Measurements from ENCODE around the gene ANGEL1. TPM values are rescaled to one million over a fixed set of nuclear protein-coding genes. Genes with fewer than 3 reads are reported as not detected.

The ANGEL1 gene
- polyA plus RNA-seq, 3 donors, result 8.1 to 10.4 (median 8.5) TPM

GRCh38 chr14:76772300-76773187 lies 40.1 kb downstream of the ANGEL1 start:
- intact Hi-C loops (cut with micrococcal nuclease), result loop anchor here in 1 of 2 donors (5.0 kb wide), 1 partner anchor 50 kb away; no protein-coding TSS in a partner anchor
- no peak for TF ChIP-seq CTCF (IDR thresholded peaks at IDR 0.05)
- peak; percentile 37 to 68 (median 45) for DNase-seq
- Histone ChIP-seq H3K9me3 (replicated peaks in 1 of 2; ENCODE audit: control insufficient read depth in 1 of 2, insufficient read depth in 1 of 2, low read length in 2 of 2) (no peaks in the 10 kb centered on the region), H3K4me2 (replicated peaks; ENCODE audit: extremely low read depth, low read length, poor library complexity, severe bottlenecking) (peak overlapping the region; percentile 65), H3K79me2 (ENCODE audit: insufficient read depth, low read length) (no peaks in the 10 kb centered on the region), H3K36me3 (replicated peaks in 1 of 2; ENCODE audit: control insufficient read depth in 1 of 2, insufficient read depth in 2 of 2, low read length in 2 of 2) (no peaks in the 10 kb centered on the region), H3K9ac (ENCODE audit: insufficient read depth, low read length, poor library complexity, severe bottlenecking) (peak overlapping the region; percentile 55), H3K27me3 (ENCODE audit: control insufficient read depth in 2 of 2, insufficient read depth in 2 of 2, low read length in 2 of 2) (no peaks in the 10 kb centered on the region), H4K20me1 (ENCODE audit: insufficient read depth, low read length) (no peaks in the 10 kb centered on the region), H3K4me3 (replicated peaks in 1 of 3; ENCODE audit: low read depth in 2 of 3, low read length in 3 of 3) (peak overlapping the region in 1 of 3 experiments; percentile 57), H2AFZ (ENCODE audit: insufficient read depth, low read depth, low read length, poor library complexity, severe bottlenecking) (peak overlapping the region; percentile 67), H3K27ac (ENCODE audit: low read depth in 1 of 2, low read length in 2 of 2) (peak overlapping the region; percentile 73 to 95), H3K4me1 (ENCODE audit: control insufficient read depth in 1 of 2, insufficient read depth in 2 of 2, low read length in 2 of 2) (peaks cover 68 to 78% of the 10 kb centered on the region in 2 donors)
- Mint-ChIP-seq H3K9me3 (peaks cover 0 to 2% (median 0%) of the 10 kb centered on the region in 7 donors), H3K4me1 (peaks cover 82% of the 10 kb centered on the region), H3K4me3 (peak overlapping the region; percentile 50 to 78), H3K36me3 (peaks cover 9 to 21% of the 10 kb centered on the region in 2 donors), H3K27me3 (ENCODE audit: low read depth in 3 of 3) (peaks cover 0 to 1% (median 0%) of the 10 kb centered on the region in 3 donors), H3K27ac (peak overlapping the region; percentile 94 to 97 (median 96))
- WGBS (ENCODE audit: insufficient coverage), result 31% methylated on average over 7 of the region's 13 CpGs

DNA sequence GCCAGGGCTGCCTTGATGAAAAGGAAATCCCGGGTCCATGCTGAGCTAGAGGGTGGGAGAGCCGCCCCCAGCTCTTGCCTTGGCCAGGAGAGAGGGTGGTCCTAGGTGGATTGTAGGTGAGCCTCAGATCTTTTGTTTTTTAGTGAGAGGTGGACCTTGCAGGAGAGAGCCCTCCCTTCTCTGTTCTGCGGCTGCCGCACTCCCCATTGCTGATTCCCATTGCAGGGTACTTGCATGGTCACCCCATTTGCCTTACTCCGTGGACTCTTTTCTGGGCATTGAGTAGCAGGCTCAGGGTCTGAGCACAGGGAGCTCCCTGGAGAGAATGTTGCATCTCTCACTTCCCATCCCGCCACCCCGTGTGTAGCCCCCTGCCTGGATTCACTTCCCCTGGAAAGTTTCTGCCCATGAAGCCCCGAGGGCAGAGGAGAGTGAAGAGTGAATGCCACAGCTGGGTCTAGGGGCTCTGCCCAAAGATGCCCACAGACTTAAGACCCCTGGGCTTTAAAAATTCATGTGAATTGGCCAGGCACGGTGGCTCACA lies 41.2 kb downstream of the ANGEL1 start:
- Mint-ChIP-seq H3K9me3 (peaks cover 0 to 2% (median 0%) of the 10 kb centered on the region in 7 donors), H3K4me1 (peaks cover 77% of the 10 kb centered on the region), H3K36me3 (peaks cover 9 to 18% of the 10 kb centered on the region in 2 donors), H3K27me3 (ENCODE audit: low read depth in 3 of 3) (peaks cover 0 to 1% (median 0%) of the 10 kb centered on the region in 3 donors), H3K27ac (peak overlapping the region; percentile 10 to 97 (median 56)), H3K4me3 (no peak overlapping the region)
- H2AFZ ChIP-seq (ENCODE audit: insufficient read depth, low read depth, low read length, poor library complexity, severe bottlenecking), result no peak overlapping the region
- DNase-seq, result no peak
- H4K20me1 ChIP-seq (ENCODE audit: insufficient read depth, low read length), result no peaks in the 10 kb centered on the region
- intact Hi-C loops (cut with micrococcal nuclease), result loop anchor here in 1 of 2 donors (5.0 kb wide), 1 partner anchor 49 kb away; no protein-coding TSS in a partner anchor
- no peak for TF ChIP-seq CTCF (IDR thresholded peaks at IDR 0.05)
- no peak overlapping the region for H3K4me3 ChIP-seq (replicated peaks in 1 of 3; ENCODE audit: low read depth in 2 of 3, low read length in 3 of 3)
- H3K27ac ChIP-seq (ENCODE audit: low read depth in 1 of 2, low read length in 2 of 2), result no peak overlapping the region
- WGBS (ENCODE audit: insufficient coverage), result 83% methylated on average over 3 of the region's 9 CpGs
- no peak overlapping the region for H3K9ac ChIP-seq (ENCODE audit: insufficient read depth, low read length, poor library complexity, severe bottlenecking)
- peaks cover 65 to 73% of the 10 kb centered on the region in 2 donors for H3K4me1 ChIP-seq (ENCODE audit: control insufficient read depth in 1 of 2, insufficient read depth in 2 of 2, low read length in 2 of 2)
- no peak overlapping the region for H3K4me2 ChIP-seq (replicated peaks; ENCODE audit: extremely low read depth, low read length, poor library complexity, severe bottlenecking)
- no peaks in the 10 kb centered on the region for H3K27me3 ChIP-seq (ENCODE audit: control insufficient read depth in 2 of 2, insufficient read depth in 2 of 2, low read length in 2 of 2)
- no peaks in the 10 kb centered on the region for H3K79me2 ChIP-seq (ENCODE audit: insufficient read depth, low read length)
- H3K36me3 ChIP-seq (replicated peaks in 1 of 2; ENCODE audit: control insufficient read depth in 1 of 2, insufficient read depth in 2 of 2, low read length in 2 of 2), result no peaks in the 10 kb centered on the region
- no peaks in the 10 kb centered on the region for H3K9me3 ChIP-seq (replicated peaks in 1 of 2; ENCODE audit: control insufficient read depth in 1 of 2, insufficient read depth in 1 of 2, low read length in 2 of 2)
